Activated T-helper 1 cell treated with anti-CD3 and anti-CD28 coated beads, Interleukin-12 subunit alpha, Interleukin-12 subunit beta, Interleukin-2, Interleukin-4 antibody, amounts not matched to agents 30 ng/mL and 10 ng/mL and 1 ng/mL, durations not matched to agents 14 hours and 24 hours and 36 hours (primary cell): ENCODE results near the gene CASR. TPM values are rescaled to one million over a fixed set of nuclear protein-coding genes. Genes with fewer than 3 reads are reported as not detected.
"Not testable (repeated sequence)": the region's sequence is repeated elsewhere in the genome, so short reads cannot be mapped to it uniquely, and the experiment has no call there.

Experiments
- DNase-seq: peaks from one replicate; pipeline ENCODE4 v3.0.0; 2021; ENCODE audit warnings: low spot score
- H3K27ac Mint-ChIP-seq: one replicate; pipeline ENCODE4 v1.8.0; 2021; ENCODE audit warnings: mild to moderate bottlenecking, mixed read lengths
- H3K27me3 Mint-ChIP-seq: one replicate; pipeline ENCODE4 v1.8.0; 2022; ENCODE audit warnings: mild to moderate bottlenecking, moderate library complexity, mixed read lengths; ENCODE audit not compliant: insufficient read depth
- H3K36me3 Mint-ChIP-seq: one replicate; pipeline ENCODE4 v1.8.0; 2021; ENCODE audit warnings: low read depth, mixed read lengths
- H3K4me1 Mint-ChIP-seq: one replicate; pipeline ENCODE4 v1.8.0; 2021; ENCODE audit warnings: low read depth, mixed read lengths
- H3K4me3 Mint-ChIP-seq: one replicate; pipeline ENCODE4 v1.8.0; 2021; ENCODE audit warnings: mild to moderate bottlenecking, moderate library complexity, mixed read lengths
- H3K9me3 Mint-ChIP-seq: one replicate; pipeline ENCODE4 v1.8.0; 2021; ENCODE audit warnings: mixed read lengths
- intact Hi-C: fragments of 100-400 bp; cut with micrococcal nuclease; formaldehyde crosslinking; loops from one replicate; pipeline ENCODE4 v1.15.1; 2024
- total RNA-seq: library from RNA; stranded (reverse); gene quantifications from 2 replicates; pipeline ENCODE4 v1.2.3, GENCODE V29; 2022

The CASR gene
- total RNA-seq, 1 donor from 2014 or later = not detected

DNA sequence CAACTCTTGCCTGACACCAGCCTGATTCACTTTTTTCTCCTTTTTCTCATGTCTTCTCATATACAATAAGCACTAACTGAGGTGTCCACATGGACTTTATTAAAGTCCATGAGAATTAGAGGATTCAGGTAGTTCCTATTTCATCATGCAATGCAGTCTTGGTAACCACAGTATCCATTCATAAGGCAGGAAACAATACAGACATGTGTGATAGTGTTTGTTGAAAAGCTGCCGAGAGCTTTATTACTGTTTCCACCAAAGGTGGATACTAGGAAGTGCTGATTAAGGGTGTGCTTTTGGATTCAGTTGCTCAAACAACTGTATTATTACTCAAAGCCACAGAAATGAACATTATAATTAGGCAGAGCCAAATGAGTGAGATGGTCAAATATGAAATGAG is 5.3 kb downstream of the CASR start:
- Mint-ChIP-seq H3K9me3 (no peaks in the 10 kb centered on the region), H3K4me1 (peaks cover 2% of the 10 kb centered on the region), H3K4me3 (no peak overlapping the region), H3K36me3 (peaks cover under 1% of the 10 kb centered on the region), H3K27ac (no peak overlapping the region), H3K27me3 (peaks cover 55% of the 10 kb centered on the region)
- intact Hi-C loops = no loop called here
- DNase-seq = no peak

DNA sequence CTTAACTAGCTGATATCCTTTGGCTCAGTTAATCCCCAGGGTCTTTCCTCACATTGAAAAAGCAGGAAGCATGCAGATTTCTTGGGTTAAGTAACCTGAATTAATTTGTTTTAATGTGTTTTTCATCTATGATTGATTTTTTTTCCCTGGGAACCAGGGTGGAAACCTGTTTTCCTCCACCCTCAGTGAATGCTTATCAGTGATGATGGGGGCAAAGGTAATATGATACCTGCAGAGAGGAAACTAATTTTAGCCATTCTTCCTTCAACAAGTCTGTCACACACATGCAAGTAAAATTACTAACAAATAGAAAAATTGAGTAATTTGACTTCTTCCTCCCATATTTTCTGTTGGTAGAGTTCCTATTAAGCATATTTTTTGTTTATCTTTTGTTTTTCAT is 5.9 kb downstream of the CASR start:
- Mint-ChIP-seq H3K4me3 (no peak overlapping the region), H3K4me1 (peaks cover 3% of the 10 kb centered on the region), H3K27ac (no peak overlapping the region), H3K9me3 (no peaks in the 10 kb centered on the region), H3K27me3 (peaks cover 51% of the 10 kb centered on the region), H3K36me3 (no peaks in the 10 kb centered on the region)
- intact Hi-C loops = no loop called here
- DNase-seq = no peak

DNA sequence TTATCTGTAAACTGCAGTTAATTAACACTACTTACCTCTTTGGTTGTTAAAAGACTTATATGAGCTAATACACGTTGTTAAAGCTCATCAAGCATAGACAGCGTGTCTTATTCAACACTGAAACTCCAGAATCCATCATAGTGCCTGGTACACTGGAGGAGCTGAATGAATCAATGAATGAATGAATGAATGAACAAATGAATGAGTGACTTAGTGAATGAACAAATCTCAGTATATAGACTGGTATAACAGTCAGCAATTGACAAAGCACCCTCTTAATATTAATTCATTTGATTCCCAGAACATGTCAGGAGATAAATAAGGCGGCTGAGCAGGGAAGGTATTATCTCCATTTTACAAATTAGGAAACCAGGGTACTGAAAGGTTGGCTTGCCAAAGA is 7.1 kb downstream of the CASR start:
- H3K27me3 Mint-ChIP-seq = peaks cover 42% of the 10 kb centered on the region
- intact Hi-C loops = no loop called here

DNA sequence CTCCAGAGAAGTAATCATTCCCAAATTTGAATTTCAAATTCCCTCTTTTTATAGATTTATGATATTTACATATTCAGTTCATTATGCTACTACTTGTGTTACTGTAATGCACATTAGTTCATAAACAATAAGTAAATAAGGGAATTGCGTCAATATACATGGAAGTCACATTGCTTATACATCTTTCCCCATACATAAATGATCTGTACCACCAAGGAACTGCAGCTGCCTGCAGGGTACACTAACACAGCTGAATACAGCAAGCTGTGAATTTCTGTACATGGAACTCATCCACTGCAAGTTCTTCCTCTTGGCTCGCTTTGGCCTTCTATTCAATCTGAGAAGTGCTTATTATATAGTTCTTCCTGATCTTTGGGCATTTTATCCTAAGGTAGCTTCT is 15.5 kb downstream of the CASR start:
- intact Hi-C loops = no loop called here
- no peak overlapping the region for H3K4me3 Mint-ChIP-seq
- no peak for DNase-seq
- H3K4me1 Mint-ChIP-seq = peaks cover 12% of the 10 kb centered on the region
- no peaks in the 10 kb centered on the region for H3K36me3 Mint-ChIP-seq
- no peak overlapping the region for H3K27ac Mint-ChIP-seq
- peaks cover 10% of the 10 kb centered on the region for H3K27me3 Mint-ChIP-seq
- peaks cover 10% of the 10 kb centered on the region for H3K9me3 Mint-ChIP-seq

More for the DNA sequence above, 7.1 kb downstream of the CASR start:
- Mint-ChIP-seq H3K4me1 (peaks cover 12% of the 10 kb centered on the region), H3K9me3 (peaks cover 3% of the 10 kb centered on the region), H3K36me3 (no peaks in the 10 kb centered on the region), H3K4me3 (no peak overlapping the region), H3K27ac (no peak overlapping the region)
- no peak for DNase-seq

DNA sequence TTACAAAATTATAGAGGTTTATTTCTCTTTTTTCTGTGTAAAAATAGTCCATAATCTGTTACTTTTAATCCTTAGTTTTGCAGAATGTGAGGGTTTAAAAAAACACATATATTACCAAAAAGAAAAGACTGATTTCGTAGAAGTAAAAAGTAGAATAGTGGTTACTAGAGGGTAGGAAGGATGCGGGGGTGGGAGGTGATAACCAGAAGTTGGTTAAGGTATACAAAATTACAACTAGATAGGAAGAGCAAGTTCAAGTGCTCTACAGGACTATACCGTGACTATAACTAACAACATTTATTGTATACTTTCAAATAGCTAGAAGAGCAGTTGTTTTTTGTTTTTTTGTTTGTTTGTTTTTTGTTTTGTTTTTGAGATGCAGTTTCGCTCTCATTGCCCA is 16.1 kb downstream of the CASR start:
- Mint-ChIP-seq H3K27ac (no peak overlapping the region), H3K27me3 (peaks cover 10% of the 10 kb centered on the region), H3K9me3 (peaks cover 10% of the 10 kb centered on the region), H3K4me3 (no peak overlapping the region), H3K4me1 (peaks cover 7% of the 10 kb centered on the region), H3K36me3 (no peaks in the 10 kb centered on the region)
- no peak for DNase-seq
- intact Hi-C loops = no loop called here

DNA sequence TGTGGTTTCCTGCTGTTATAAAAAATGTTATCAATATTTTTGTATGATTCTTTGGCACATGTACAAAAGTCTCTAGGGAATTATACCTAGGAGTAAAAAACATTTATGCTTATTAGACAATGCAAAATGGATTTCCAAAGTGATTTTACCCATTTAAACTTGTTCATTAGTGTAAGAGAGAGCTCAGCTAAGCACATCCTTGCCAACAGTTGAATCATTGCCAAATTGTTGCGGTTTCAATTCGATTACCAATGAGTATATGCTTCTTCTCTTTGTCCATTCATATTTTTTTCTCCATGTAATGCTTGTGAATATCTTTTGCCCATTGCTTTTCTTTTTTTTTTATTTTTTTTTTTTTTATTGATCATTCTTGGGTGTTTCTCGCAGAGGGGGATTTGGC is 17.2 kb downstream of the CASR start:
- Mint-ChIP-seq H3K4me3 (no peak overlapping the region), H3K9me3 (peaks cover 7% of the 10 kb centered on the region), H3K27me3 (peaks cover 13% of the 10 kb centered on the region), H3K36me3 (no peaks in the 10 kb centered on the region), H3K4me1 (no peaks in the 10 kb centered on the region), H3K27ac (no peak overlapping the region)
- intact Hi-C loops = no loop called here
- DNase-seq = no peak

DNA sequence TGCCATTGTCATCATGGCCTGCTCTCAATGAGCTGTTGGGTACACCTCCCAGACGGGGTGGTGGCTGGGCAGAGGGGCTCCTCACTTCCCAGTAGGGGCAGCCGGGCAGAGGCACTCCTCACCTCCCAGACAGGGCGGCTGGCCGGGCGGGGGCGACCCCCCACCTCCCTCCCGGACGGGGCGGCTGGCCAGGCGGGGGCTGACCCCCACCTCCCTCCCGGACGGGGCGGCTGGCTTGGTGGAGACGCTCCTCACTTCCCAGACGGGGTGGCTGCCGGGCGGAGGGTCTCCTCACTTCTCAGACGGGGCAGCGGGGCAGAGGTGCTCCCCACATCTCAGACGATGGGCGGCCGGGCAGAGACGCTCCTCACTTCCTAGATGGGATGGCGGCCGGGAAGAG is 18.0 kb downstream of the CASR start:
- H3K27ac Mint-ChIP-seq, H3K4me3 Mint-ChIP-seq, intact Hi-C loops, DNase-seq, H3K9me3 Mint-ChIP-seq, H3K36me3 Mint-ChIP-seq, H3K4me1 Mint-ChIP-seq: not testable (repeated sequence)
- peaks cover 13% of the 10 kb centered on the region for H3K27me3 Mint-ChIP-seq

DNA sequence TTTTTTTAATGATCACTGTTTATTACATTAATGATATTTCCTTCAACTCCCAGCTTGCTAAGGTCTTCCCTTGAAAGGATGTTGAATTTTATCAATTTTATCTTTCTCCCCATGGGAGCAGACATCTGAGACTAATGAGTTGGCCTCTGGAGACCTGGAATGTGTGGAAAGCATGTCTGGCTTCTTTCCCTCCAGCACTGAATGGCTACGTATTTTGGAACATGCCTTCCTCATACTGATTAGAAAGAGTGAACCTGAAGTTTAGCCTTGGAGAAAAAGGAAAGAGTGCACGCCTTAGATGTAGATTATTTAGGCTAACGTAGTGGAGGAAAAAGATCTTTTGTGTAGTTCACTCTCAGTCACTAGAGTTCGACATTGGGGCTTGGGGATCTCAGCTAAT is 25.1 kb downstream of the CASR start:
- H3K4me3 Mint-ChIP-seq = no peak overlapping the region
- H3K4me1 Mint-ChIP-seq = no peaks in the 10 kb centered on the region
- intact Hi-C loops = no loop called here
- no peak for DNase-seq
- no peak overlapping the region for H3K27ac Mint-ChIP-seq
- no peaks in the 10 kb centered on the region for H3K36me3 Mint-ChIP-seq
- no peaks in the 10 kb centered on the region for H3K9me3 Mint-ChIP-seq
- H3K27me3 Mint-ChIP-seq = peaks cover 17% of the 10 kb centered on the region

DNA sequence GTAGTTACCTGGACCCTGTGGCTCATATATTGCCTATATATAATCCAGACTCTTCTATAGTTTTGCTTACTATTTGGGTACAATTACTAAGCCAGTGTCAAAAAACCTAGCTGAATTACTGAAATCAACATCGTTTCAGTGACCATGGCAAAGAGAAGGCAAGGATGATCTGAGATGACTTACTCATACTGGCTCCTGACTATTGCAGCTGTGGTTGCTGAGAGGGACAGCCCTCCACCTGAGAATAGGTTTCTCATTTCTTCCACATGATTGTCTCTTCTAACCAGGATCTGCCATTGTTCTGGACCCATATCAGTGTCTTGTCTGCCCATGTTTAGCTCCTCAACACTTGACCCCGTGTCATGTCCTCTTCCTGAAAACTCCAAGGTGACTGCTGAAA is 30.2 kb downstream of the CASR start:
- Mint-ChIP-seq H3K36me3 (no peaks in the 10 kb centered on the region), H3K27ac (no peak overlapping the region), H3K27me3 (peaks cover 28% of the 10 kb centered on the region), H3K4me1 (no peaks in the 10 kb centered on the region), H3K4me3 (no peak overlapping the region), H3K9me3 (no peaks in the 10 kb centered on the region)
- no peak for DNase-seq
- intact Hi-C loops = no loop called here

DNA sequence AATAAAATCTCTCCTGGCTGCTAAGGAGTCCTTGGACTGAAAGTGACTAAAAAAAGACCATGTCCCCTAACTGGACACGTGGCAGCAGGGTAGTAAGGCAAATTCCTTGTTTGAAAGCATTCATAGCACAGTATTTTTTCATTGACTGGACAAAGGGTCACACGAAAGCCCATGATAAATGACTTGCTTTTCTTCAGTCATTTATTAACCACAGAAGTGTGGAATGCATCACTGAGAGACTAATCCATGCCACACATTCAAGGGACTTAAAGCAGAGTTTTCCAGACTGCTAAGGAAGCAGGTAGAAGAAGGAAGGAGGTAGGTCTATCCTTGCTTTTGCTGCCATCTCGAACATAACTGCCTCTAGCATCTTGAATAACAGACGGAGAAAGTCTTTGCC is 31.2 kb downstream of the CASR start:
- Mint-ChIP-seq H3K36me3 (no peaks in the 10 kb centered on the region), H3K4me1 (no peaks in the 10 kb centered on the region), H3K9me3 (no peaks in the 10 kb centered on the region), H3K27me3 (peaks cover 29% of the 10 kb centered on the region), H3K4me3 (no peak overlapping the region), H3K27ac (no peak overlapping the region)
- no peak for DNase-seq
- intact Hi-C loops = no loop called here

DNA sequence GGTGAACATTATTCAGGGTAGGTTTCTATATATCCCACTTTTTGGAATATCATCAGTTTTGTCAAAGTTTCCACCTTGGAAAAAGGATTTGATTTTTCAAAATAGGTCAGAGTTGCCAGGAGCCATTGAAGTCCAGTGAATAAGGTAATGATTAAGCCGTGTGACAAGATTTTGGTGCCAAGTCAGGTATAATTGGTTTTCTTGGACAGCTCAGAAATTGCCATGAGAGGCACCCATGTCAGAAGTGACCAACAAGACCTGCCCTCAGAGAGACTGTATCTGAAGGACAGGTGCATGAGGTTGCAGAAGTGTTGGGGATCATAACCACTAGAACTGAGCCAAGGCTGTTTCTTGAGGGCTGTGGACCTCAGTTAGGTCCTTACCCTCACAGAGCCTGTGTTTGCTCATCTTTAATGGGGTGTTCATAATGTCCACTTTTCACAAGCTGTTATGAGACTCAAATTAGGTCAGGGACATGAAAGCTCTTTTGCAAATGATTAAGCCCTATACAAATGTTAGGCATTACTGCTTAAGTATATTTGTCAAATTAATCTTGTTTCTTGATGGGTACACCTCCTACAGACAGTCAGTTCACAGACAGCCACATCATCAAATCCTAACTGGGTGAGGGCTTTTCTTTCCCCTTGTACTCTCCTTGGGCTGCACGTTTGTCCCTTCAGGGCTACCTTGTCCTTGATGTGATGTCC is 32.3 kb downstream of the CASR start:
- intact Hi-C loops = no loop called here
- no peaks in the 10 kb centered on the region for H3K36me3 Mint-ChIP-seq
- H3K4me3 Mint-ChIP-seq = no peak overlapping the region
- H3K4me1 Mint-ChIP-seq = no peaks in the 10 kb centered on the region
- H3K27me3 Mint-ChIP-seq = peaks cover 29% of the 10 kb centered on the region
- H3K9me3 Mint-ChIP-seq = no peaks in the 10 kb centered on the region
- DNase-seq = no peak
- no peak overlapping the region for H3K27ac Mint-ChIP-seq

DNA sequence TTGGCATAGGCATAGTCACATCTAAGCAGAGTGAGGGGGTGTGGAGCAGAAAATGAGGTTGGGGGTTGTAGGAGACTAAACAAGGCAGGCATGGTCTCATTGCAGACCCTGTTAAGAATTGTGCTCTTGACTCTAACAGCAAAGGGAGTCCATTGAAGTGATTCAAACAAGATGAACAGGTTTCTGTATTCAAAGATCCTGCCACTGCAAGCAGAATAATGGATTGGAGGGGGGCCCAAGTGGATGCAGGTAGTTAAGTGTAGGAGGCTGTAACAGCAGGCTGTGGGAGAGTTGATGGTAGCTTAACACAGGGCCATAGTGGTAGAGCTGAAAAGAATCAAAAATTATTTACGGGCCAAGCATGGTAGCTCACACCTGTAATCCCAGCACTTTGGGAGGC is 34.4 kb downstream of the CASR start:
- H3K27me3 Mint-ChIP-seq = peaks cover 25% of the 10 kb centered on the region
- intact Hi-C loops = no loop called here
- no peak for DNase-seq
- peaks cover 3% of the 10 kb centered on the region for H3K9me3 Mint-ChIP-seq
- no peaks in the 10 kb centered on the region for H3K36me3 Mint-ChIP-seq
- H3K4me1 Mint-ChIP-seq = no peaks in the 10 kb centered on the region
- no peak overlapping the region for H3K27ac Mint-ChIP-seq
- H3K4me3 Mint-ChIP-seq = no peak overlapping the region

DNA sequence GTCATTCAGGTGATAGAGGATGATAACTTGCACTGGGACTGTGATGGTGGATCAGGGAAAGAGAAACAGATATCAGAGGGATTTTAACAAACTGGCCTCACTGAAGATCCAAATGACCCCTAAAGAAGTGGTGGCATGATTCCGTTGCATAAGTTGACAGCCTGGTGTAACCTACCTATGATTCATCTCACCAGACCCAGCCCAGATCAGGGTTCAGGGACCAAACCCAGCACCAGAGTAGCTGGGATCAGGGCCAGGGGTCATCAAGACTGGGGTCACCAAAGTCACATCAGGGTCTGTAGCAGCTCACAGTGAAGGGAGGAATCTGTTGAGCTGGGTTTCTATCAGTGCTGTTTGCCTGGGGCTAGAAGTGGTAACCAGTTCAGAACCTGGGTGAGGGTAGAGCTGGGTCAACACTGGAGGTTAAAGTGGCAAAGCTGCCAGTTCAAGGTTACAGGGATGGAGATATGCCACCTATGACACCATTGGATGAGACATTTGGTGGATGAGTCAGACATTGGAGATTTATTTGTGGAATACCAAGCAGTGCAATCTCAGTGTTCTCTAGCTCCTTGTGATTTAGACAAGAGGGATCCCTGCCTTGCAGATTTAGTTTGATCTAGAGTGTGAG is 35.9 kb downstream of the CASR start:
- H3K9me3 Mint-ChIP-seq = peaks cover 15% of the 10 kb centered on the region
- intact Hi-C loops = no loop called here
- H3K27me3 Mint-ChIP-seq = peaks cover 39% of the 10 kb centered on the region
- DNase-seq = no peak
- H3K4me3 Mint-ChIP-seq = no peak overlapping the region
- H3K27ac Mint-ChIP-seq = no peak overlapping the region
- no peaks in the 10 kb centered on the region for H3K4me1 Mint-ChIP-seq
- no peaks in the 10 kb centered on the region for H3K36me3 Mint-ChIP-seq
